GM12864 (cell line): ENCODE measurements around the gene CTU2.

Experiments
- DNase-seq: peaks from one replicate; pipeline ENCODE4 v3.0.0-alpha.2; 2011; ENCODE audit warnings: low read depth
- H3K4me3 ChIP-seq: 2 replicates; pipeline ENCODE4 v1.5.1; 2011; ENCODE audit warnings: mild to moderate bottlenecking, low read depth, low read length, control low read depth
- CTCF ChIP-seq: IDR thresholded peaks from 2 replicates; pipeline ENCODE4 v1.5.1; 2011; ENCODE audit warnings: low read depth, mild to moderate bottlenecking, moderate library complexity, low read length, control low read depth, inconsistent platforms; ENCODE audit errors: missing control alignments

CTU2 gene

GRCh38 chr16:88710556-88710955, 4.3 kb downstream of the CTU2 start:
- no peak for DNase-seq
- TF ChIP-seq CTCF: no peak
- no peak overlapping the region for H3K4me3 ChIP-seq

GRCh38 chr16:88711750-88712340, 5.5 kb downstream of the CTU2 start:
- H3K4me3 ChIP-seq: no peak overlapping the region
- DNase-seq: no peak
- no peak for TF ChIP-seq CTCF

GRCh38 chr16:88712362-88712979, 6.2 kb downstream of the CTU2 start:
- no peak for DNase-seq
- TF ChIP-seq CTCF: no peak
- H3K4me3 ChIP-seq: no peak overlapping the region

- H3K4me3 ChIP-seq: no peak overlapping the region
- no peak for TF ChIP-seq CTCF
These were observed 6.8 kb downstream of the CTU2 start for GRCh38 chr16:88713054-88713453.

GRCh38 chr16:88713568-88714419, 7.5 kb downstream of the CTU2 start:
- no peak for DNase-seq
- no peak for TF ChIP-seq CTCF
- no peak overlapping the region for H3K4me3 ChIP-seq

More at GRCh38 chr16:88713054-88713453, 6.8 kb downstream of the CTU2 start:
- no peak for DNase-seq

GRCh38 chr16:88714420-88715302, 8.4 kb downstream of the CTU2 start:
- TF ChIP-seq CTCF: no peak

More at GRCh38 chr16:88714420-88715302, 8.4 kb downstream of the CTU2 start:
- no peak overlapping the region for H3K4me3 ChIP-seq
- DNase-seq: no peak
